Measurements from ENCODE around the gene SOX15. TPM values are rescaled to one million over a fixed set of nuclear protein-coding genes. Genes with fewer than 3 reads are reported as not detected.

SOX15 gene
- total RNA-seq, 4 donors from 2014 or later: 3.1 to 6.9 (median 5.0) TPM

- TF ChIP-seq CTCF (IDR thresholded peaks at IDR 0.05) (no peak), POLR2A (IDR thresholded peaks at IDR 0.05) (no peak), EP300 (IDR thresholded peaks at IDR 0.05) (no peak)
- Histone ChIP-seq H3K27me3 (no peaks in the 10 kb centered on the region), H3K27ac (peak overlapping the region in 2 of 4 donors; percentile 77 to 86), H3K36me3 (peaks cover 0 to 39% (median 6%) of the 10 kb centered on the region in 3 donors), H3K9me3 (no peaks in the 10 kb centered on the region), H3K4me3 (no peak overlapping the region), H3K4me1 (peaks cover 0 to 55% (median 17%) of the 10 kb centered on the region in 4 donors)
- DNase-seq (ENCODE audit: low spot score in 2 of 2): no peak
- 46 to 59% methylated on average over 12 of the region's 12 CpGs for WGBS, 2 donors
These were observed 2.3 kb downstream of the SOX15 start for GRCh38 chr17:7587420-7588151.

- Histone ChIP-seq H3K9me3 (no peaks in the 10 kb centered on the region), H3K4me1 (peaks cover 0 to 62% (median 25%) of the 10 kb centered on the region in 4 donors), H3K27me3 (no peaks in the 10 kb centered on the region), H3K36me3 (peaks cover 0 to 32% (median 0%) of the 10 kb centered on the region in 3 donors), H3K27ac (no peak overlapping the region), H3K4me3 (no peak overlapping the region)
- WGBS, 2 donors: 75 to 84% methylated on average over 9 of the region's 9 CpGs
- no peak for DNase-seq (ENCODE audit: low spot score in 2 of 2)
- TF ChIP-seq EP300 (IDR thresholded peaks at IDR 0.05) (no peak), CTCF (IDR thresholded peaks at IDR 0.05) (no peak), POLR2A (IDR thresholded peaks at IDR 0.05) (no peak)
These were observed 3.0 kb downstream of the SOX15 start for GRCh38 chr17:7586673-7587419.

GRCh38 chr17:7583253-7584109 is 6.4 kb downstream of the SOX15 start, which contains the start of gene MPDU1:
TSS of gene MPDU1 (plus strand) at chr17:7583852. CDS start at chr17:7583863, 11 bp downstream.
- H3K36me3 ChIP-seq: peaks cover 0 to 46% (median 4%) of the 10 kb centered on the region in 3 donors
- WGBS, 2 donors: 13 to 15% methylated on average over 56 to 69 of the region's 69 CpGs
- peaks cover 0 to 76% (median 47%) of the 10 kb centered on the region in 4 donors for H3K4me1 ChIP-seq

More at GRCh38 chr17:7583253-7584109, 6.4 kb downstream of the SOX15 start, which contains the start of gene MPDU1:
- no peaks in the 10 kb centered on the region for H3K27me3 ChIP-seq
- peak; percentile 90 for DNase-seq (ENCODE audit: low spot score in 2 of 2)
- peak within 1 kb of the TSS; percentile 51 to 85 (median 56) for H3K4me3 ChIP-seq
- TF ChIP-seq CTCF (IDR thresholded peaks at IDR 0.05) (peak in 2 of 5 experiments; percentile 9 to 51), EP300 (IDR thresholded peaks at IDR 0.05) (peak in 1 of 2 donors; percentile 93), POLR2A (IDR thresholded peaks at IDR 0.05) (peak in 1 of 2 donors; percentile 73)
- H3K9me3 ChIP-seq: no peaks in the 10 kb centered on the region
- H3K27ac ChIP-seq: peak within 1 kb of the TSS; percentile 93 to 97 (median 96)
